HCT116 (cell line): ENCODE measurements around the gene DLK1.

Experiments used
- ATF3 ChIP-seq: IDR thresholded peaks from 2 replicates; pipeline ENCODE4 v1.6.1; 2012
- CBX3 ChIP-seq: IDR thresholded peaks from 2 replicates; pipeline ENCODE4 v1.6.1; 2012; ENCODE audit warnings: low read depth
- CTCF ChIP-seq, 3 experiments: fragments of 200-600 bp in 1 of 3; sonication (generic) in 1 of 3; IDR thresholded peaks in 2 of 3; conservative IDR thresholded peaks in 1 of 3; 2 replicates each; pipeline ENCODE4 v1.5.1; 2012 to 2017; ENCODE audit warnings: low read depth in 2 of 3, low read length in 2 of 3, antibody characterized with exemption in 1 of 3, borderline replicate concordance in 1 of 3, control low read depth in 1 of 3, mild to moderate bottlenecking in 1 of 3, mixed read lengths in 1 of 3, mixed run types in 1 of 3, moderate library complexity in 1 of 3; ENCODE audit not compliant: insufficient read depth in 1 of 3
- JUND ChIP-seq: IDR thresholded peaks from 2 replicates; pipeline ENCODE4 v1.6.1; 2012
- POLR2A ChIP-seq: IDR thresholded peaks from 2 replicates; pipeline ENCODE4 v1.7.0; 2011; ENCODE audit warnings: borderline replicate concordance; ENCODE audit not compliant: insufficient read depth, insufficient read length; ENCODE audit errors: extremely low read depth
- REST ChIP-seq: IDR thresholded peaks from 2 replicates; pipeline ENCODE4 v1.6.1; 2012; ENCODE audit warnings: low read depth
- SIN3A ChIP-seq: IDR thresholded peaks from 2 replicates; pipeline ENCODE4 v1.6.1; 2012; ENCODE audit warnings: low read depth
- YY1 ChIP-seq: IDR thresholded peaks from 2 replicates; pipeline ENCODE4 v1.6.1; 2011; ENCODE audit warnings: low read length, low read depth, moderate library complexity, mild to moderate bottlenecking; ENCODE audit not compliant: insufficient replicate concordance; ENCODE audit errors: extremely low read depth

- TF ChIP-seq YY1 (no peak), REST (no peak), ATF3 (no peak), CBX3 (no peak), CTCF (IDR thresholded peaks at IDR 0.05 in 2 of 3, conservative IDR thresholded peaks at IDR 0.05 in 1 of 3; ENCODE audit: borderline replicate concordance in 1 of 3, insufficient read depth in 1 of 3, low read depth in 2 of 3, low read length in 2 of 3) (no peak), JUND (no peak), SIN3A (no peak), POLR2A (no peak)
Measured at GRCh38 chr14:100717386-100717785, 9.3 kb upstream of the DLK1 start.
